ENCODE measurements around the gene SETDB2.

SETDB2 gene

DNA sequence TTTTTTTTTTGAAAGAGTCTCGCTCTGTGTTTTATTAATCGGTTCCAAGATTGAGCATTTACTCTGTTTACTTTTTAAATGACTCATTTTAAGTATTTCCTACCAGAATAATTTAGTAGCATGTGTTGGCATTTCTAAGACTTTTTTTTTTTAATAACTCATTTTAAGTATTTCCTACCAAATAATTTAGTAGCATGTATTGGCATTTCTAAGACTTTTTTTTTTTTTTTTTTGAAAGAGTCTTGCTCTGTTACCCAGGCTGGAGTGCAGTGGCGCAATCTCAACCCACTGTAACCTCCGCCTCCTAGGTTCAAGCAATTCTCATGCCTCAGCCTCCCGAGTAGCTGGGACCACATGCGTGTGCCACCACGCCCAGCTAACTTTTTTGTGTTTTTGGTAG, 13.1 kb downstream of the SETDB2 start:
- TF ChIP-seq, protein P1, sequence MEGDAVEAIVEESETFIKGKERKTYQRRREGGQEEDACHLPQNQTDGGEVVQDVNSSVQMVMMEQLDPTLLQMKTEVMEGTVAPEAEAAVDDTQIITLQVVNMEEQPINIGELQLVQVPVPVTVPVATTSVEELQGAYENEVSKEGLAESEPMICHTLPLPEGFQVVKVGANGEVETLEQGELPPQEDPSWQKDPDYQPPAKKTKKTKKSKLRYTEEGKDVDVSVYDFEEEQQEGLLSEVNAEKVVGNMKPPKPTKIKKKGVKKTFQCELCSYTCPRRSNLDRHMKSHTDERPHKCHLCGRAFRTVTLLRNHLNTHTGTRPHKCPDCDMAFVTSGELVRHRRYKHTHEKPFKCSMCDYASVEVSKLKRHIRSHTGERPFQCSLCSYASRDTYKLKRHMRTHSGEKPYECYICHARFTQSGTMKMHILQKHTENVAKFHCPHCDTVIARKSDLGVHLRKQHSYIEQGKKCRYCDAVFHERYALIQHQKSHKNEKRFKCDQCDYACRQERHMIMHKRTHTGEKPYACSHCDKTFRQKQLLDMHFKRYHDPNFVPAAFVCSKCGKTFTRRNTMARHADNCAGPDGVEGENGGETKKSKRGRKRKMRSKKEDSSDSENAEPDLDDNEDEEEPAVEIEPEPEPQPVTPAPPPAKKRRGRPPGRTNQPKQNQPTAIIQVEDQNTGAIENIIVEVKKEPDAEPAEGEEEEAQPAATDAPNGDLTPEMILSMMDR (conservative IDR thresholded peaks at IDR 0.05; ENCODE audit: control insufficient read depth, insufficient read depth, low read depth, low read length): no peak
- peak; percentile 60 for DNase-seq (ENCODE audit: low read depth)

DNA sequence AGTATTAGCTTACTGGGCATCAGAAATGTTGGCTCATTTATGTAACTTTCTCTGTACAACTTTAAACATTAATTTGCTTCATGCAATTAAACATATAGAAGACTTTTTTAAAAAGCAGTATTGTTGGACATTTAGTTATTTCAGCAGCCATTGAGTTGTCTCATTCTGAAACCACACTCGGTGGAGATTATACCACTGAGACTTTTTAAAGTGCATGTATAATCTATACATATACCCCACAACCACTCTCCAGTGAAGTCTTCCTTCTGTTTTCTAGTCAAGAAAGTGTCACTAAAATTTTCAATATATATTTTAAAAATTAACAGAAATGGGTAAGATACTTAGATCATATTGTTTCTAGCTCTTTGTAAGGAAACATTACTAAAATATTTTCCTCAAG, 15.5 kb downstream of the SETDB2 start:
- DNase-seq (ENCODE audit: low read depth): no peak
- TF ChIP-seq, protein P1 (conservative IDR thresholded peaks at IDR 0.05; ENCODE audit: control insufficient read depth, insufficient read depth, low read depth, low read length): no peak
- no peak overlapping the region for H3K4me3 ChIP-seq (ENCODE audit: control insufficient read depth, low read depth, low read length)

More for the DNA sequence above, 13.1 kb downstream of the SETDB2 start:
- no peak overlapping the region for H3K4me3 ChIP-seq (ENCODE audit: control insufficient read depth, low read depth, low read length)

DNA sequence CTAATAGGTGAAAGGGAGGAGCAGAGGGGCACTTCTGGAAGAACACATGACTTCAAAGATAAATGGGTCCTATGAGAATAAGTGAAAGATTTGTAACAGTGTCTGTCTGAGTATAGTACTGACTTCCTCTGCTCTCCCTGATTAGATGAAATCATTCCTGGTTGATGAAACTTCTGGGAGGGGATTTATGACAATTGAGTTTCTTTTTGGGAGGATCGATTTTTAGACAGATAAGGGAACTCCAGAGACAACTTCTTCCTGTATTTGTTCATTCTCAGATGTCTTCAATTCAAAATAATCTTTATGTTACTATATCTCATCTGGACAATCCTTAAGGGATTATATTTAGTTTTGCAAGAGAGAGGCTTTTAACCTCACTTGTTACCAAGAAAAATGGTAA, 20.0 kb downstream of the SETDB2 start:
- TF ChIP-seq, protein P1 (conservative IDR thresholded peaks at IDR 0.05; ENCODE audit: control insufficient read depth, insufficient read depth, low read depth, low read length): no peak
- H3K4me3 ChIP-seq (ENCODE audit: control insufficient read depth, low read depth, low read length): no peak overlapping the region
- no peak for DNase-seq (ENCODE audit: low read depth)

DNA sequence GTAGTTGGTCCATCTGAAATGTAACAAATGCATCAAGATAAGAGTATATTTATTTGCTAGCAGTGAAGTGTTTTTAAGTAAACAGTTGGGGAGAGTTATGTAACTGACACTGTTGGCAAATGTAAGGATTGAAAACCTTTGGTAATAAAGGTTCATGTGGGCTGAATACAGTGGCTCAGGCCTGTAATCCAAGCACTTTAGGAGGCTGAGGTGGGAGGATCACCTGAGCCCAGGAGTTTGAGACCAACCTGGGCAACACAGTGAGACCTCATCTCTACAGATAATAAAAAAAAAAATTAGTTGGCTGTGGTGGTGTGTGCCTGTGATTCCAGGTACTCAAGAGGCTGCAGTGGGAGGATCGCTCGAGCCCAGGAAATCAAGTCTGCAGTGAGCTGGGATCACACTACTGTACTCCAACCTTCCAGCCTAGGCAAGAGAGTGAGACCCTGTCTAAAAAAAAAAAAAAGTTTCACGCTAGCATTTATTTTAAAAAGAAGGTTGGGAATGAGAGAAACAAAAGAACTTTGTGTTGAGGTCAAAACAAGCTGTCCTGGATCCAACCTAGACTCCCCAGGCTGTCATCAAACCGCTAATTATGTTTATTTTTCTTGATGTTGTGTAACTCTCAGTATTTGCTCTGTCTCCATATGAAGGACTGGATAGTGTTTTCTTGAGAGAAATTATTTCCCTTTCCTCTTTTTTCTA, 20.7 kb downstream of the SETDB2 start:
- DNase-seq (ENCODE audit: low read depth): peak; percentile 40
- TF ChIP-seq, protein P1 (conservative IDR thresholded peaks at IDR 0.05; ENCODE audit: control insufficient read depth, insufficient read depth, low read depth, low read length): no peak
- no peak overlapping the region for H3K4me3 ChIP-seq (ENCODE audit: control insufficient read depth, low read depth, low read length)

DNA sequence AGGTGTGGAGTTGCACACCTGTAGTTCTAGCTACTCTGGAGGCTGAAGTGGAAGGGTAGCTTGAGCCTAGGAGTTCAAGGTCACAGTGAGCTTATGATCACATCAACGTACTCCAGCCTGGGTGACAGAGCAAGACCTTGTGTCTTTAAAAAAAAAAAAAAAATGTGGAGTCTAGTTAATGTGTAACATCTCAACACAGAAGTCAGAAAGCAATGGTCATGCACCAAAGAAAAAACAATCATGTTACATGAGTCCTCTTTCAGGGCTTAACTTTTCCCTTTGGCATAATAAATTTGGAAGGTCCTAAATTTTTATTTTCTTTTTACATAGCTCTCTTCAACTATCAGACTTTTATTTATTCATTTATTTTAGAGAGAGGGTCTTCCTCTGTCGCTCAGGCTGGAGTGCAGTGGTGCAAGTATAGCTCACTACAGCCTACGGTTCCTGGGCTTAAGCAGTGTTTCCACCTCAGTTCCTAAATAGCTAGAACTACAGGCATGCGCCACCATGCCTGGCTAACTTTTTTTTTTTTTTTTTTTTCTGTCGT, 22.3 kb downstream of the SETDB2 start:
- no peak overlapping the region for H3K4me3 ChIP-seq (ENCODE audit: control insufficient read depth, low read depth, low read length)

DNA sequence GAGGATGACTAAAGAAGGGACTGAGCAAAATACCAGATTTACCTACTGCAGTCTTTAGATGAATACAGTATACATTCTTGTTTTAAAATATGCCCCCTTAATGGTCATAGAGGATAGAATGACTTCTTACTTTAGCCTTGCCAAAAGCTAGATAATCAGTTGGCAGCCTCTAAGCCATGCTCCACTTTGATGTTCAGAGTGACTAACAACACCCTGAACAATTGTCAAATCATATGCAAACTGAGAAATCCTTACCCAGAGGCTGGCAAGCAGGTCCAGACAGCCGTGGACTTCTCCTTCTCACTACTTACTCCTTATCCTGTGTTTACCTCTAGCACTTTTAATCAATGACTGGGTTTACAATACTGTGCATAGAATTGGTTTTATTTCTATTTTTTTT, 28.1 kb downstream of the SETDB2 start:
- TF ChIP-seq, protein P1 (conservative IDR thresholded peaks at IDR 0.05; ENCODE audit: control insufficient read depth, insufficient read depth, low read depth, low read length): no peak
- H3K4me3 ChIP-seq (ENCODE audit: control insufficient read depth, low read depth, low read length): no peak overlapping the region
- peak; percentile 33 for DNase-seq (ENCODE audit: low read depth)

More for the DNA sequence above, 22.3 kb downstream of the SETDB2 start:
- DNase-seq (ENCODE audit: low read depth): no peak
- TF ChIP-seq, protein P1 (conservative IDR thresholded peaks at IDR 0.05; ENCODE audit: control insufficient read depth, insufficient read depth, low read depth, low read length): no peak

All from fibroblast of mammary gland (primary cell).